Neutrophil (primary cell): ENCODE data around the gene GRIK3.

ENCODE experiments used
- H3K27ac ChIP-seq: fragments of 200-600 bp; sonication (generic); 2 replicates; pipeline ENCODE4 v1.5.1; 2016; ENCODE audit warnings: mild to moderate bottlenecking, moderate library complexity
- H3K27me3 ChIP-seq: fragments of 200-600 bp; sonication (generic); 2 replicates; pipeline ENCODE4 v1.6.0; 2016; ENCODE audit warnings: mild to moderate bottlenecking
- H3K36me3 ChIP-seq: fragments of 200-600 bp; sonication (generic); 2 replicates; pipeline ENCODE4 v1.5.1; 2017
- H3K4me1 ChIP-seq, 2 experiments: fragments of 200-600 bp in 1 of 2; sonication (generic) in 1 of 2; 1 replicate in 1 of 2; 2 replicates in 1 of 2; pipeline versions ENCODE4 v1.5.1 to v1.6.1; 2013 to 2016; ENCODE audit warnings: low read depth in 1 of 2, low read length in 1 of 2, mild to moderate bottlenecking in 1 of 2, moderate library complexity in 1 of 2; ENCODE audit not compliant: control insufficient read depth in 1 of 2, insufficient read depth in 1 of 2
- H3K4me3 ChIP-seq, 2 experiments: fragments of 200-600 bp in 1 of 2; sonication (generic) in 1 of 2; 1 replicate in 1 of 2; 2 replicates in 1 of 2; pipeline ENCODE4 v1.5.1; 2013 to 2016; ENCODE audit warnings: low read depth in 1 of 2, low read length in 1 of 2, mild to moderate bottlenecking in 1 of 2, moderate library complexity in 1 of 2
- H3K9me3 ChIP-seq: fragments of 200-600 bp; sonication (generic); 2 replicates; pipeline ENCODE4 v1.5.1; 2016
- CTCF ChIP-seq: fragments of 200-600 bp; sonication (generic); IDR thresholded peaks from 2 replicates; pipeline ENCODE4 v1.5.1; 2016; ENCODE audit warnings: antibody characterized with exemption

Gene GRIK3

GRCh38 chr1:36947384-36947783 lies 86.9 kb downstream of the GRIK3 start:
- H3K4me3 ChIP-seq: no peak overlapping the region
- no peak overlapping the region for H3K27ac ChIP-seq
- H3K27me3 ChIP-seq: peaks cover 5% of the 10 kb centered on the region
- TF ChIP-seq CTCF: no peak
- H3K36me3 ChIP-seq: no peaks in the 10 kb centered on the region
- no peaks in the 10 kb centered on the region for H3K9me3 ChIP-seq
- H3K4me1 ChIP-seq: no peaks in the 10 kb centered on the region

DNA sequence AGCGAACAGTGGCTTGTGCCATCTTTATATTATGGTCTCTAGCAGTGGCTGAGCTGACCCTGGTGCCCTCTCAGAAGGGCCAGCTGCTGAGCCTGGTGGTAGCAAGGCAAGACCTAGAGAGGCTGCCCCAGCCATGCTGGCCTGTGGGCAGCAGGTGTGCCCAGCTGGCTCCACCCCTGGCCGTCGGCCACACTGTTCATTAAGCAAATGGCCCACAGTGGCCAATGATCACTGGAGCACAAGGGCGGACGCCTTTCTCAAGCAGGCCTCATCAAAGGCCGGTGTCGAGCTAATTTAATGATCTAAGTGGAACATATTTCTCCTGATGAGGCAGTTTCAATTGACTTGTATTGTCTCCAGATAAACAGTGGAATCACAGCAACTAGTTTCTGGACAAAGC lies 89.4 kb downstream of the GRIK3 start:
- TF ChIP-seq CTCF: no peak
- Histone ChIP-seq H3K27ac (no peak overlapping the region), H3K4me3 (no peak overlapping the region), H3K36me3 (no peaks in the 10 kb centered on the region), H3K9me3 (no peaks in the 10 kb centered on the region), H3K4me1 (no peaks in the 10 kb centered on the region), H3K27me3 (peaks cover 17% of the 10 kb centered on the region)

- Histone ChIP-seq H3K27me3 (peaks cover 13% of the 10 kb centered on the region), H3K4me1 (no peaks in the 10 kb centered on the region), H3K9me3 (no peaks in the 10 kb centered on the region), H3K27ac (no peak overlapping the region), H3K4me3 (no peak overlapping the region), H3K36me3 (no peaks in the 10 kb centered on the region)
- TF ChIP-seq CTCF: no peak
These were observed 92.2 kb downstream of the GRIK3 start for GRCh38 chr1:36942148-36942547.

DNA sequence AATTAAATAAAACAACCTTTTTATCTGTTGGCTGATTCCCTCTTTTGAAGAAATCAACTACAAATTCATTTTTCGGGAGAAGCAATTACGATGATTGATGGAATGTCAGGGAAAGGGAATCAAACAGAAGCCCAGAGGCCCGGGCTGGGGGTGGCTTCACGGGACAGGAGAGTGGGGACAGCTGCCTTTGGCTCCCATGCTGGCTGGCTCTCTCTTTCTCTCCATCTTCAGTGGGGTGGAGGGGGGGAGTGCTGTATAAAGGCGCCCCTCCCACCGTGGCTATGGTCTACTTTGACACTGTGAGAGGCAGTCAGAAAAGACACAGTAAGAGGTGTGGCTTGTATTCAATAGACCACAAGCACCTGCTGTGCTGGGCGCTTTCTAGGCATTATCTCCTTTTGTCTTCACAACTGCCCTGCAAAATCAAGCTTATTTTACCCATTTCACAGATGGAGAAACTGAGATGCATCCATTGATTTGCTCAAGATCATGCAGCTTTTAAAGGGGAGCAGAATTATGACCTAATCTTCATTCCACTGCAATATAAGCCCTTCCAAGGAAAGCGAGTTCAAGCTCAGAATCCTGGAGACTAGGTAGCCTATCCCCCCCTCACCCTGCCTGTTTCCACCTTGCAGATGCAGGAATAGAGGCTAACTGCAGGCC lies 92.9 kb downstream of the GRIK3 start:
- TF ChIP-seq CTCF: no peak
- Histone ChIP-seq H3K27ac (no peak overlapping the region), H3K27me3 (peaks cover 13% of the 10 kb centered on the region), H3K4me1 (no peaks in the 10 kb centered on the region), H3K36me3 (no peaks in the 10 kb centered on the region), H3K4me3 (no peak overlapping the region), H3K9me3 (no peaks in the 10 kb centered on the region)

DNA sequence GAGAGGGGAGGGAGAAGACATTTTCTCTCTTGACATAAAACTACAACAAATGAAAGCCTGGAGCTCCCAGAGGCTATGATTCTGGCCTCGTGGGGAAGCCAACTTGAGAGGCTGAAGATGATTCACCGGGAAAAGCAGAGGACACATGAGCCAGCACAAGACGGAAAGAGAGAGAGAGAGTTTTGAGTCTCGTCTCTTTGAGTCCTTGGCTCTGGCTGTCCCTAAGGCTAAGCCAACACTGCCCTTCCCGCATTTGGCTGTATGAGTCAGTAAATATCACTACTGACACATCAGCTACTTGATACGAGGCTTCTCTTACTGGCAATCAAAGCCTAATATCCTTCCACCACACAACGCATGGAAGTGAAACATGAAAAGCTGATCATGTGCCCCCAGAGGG lies 95.5 kb downstream of the GRIK3 start:
- Histone ChIP-seq H3K4me3 (no peak overlapping the region), H3K9me3 (no peaks in the 10 kb centered on the region), H3K27me3 (peaks cover 14% of the 10 kb centered on the region), H3K4me1 (no peaks in the 10 kb centered on the region), H3K36me3 (no peaks in the 10 kb centered on the region), H3K27ac (no peak overlapping the region)
- no peak for TF ChIP-seq CTCF

DNA sequence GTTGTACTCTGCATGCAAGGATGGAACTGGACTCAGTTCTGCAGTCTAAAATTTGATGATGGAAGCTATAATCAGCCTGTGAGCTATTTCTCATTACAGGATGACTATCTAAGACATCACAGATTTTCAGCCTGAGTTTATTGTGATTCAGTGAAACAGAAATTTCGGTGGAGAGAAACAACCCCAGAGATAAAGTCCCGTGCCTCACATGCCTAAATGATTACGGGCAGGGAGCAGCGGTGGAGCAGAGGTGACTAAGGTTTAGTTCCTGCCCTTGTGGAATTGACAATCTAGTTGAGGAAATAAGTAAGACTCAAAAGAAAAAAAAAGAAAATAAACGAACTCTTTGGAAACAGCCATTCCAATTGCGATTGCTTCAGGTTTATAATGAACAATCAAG lies 96.9 kb downstream of the GRIK3 start:
- no peaks in the 10 kb centered on the region for H3K4me1 ChIP-seq
- H3K4me3 ChIP-seq: no peak overlapping the region
- no peaks in the 10 kb centered on the region for H3K36me3 ChIP-seq
- no peak for TF ChIP-seq CTCF
- H3K9me3 ChIP-seq: no peaks in the 10 kb centered on the region
- peaks cover 28% of the 10 kb centered on the region for H3K27me3 ChIP-seq
- H3K27ac ChIP-seq: no peak overlapping the region
